Measurements from ENCODE around the gene CCDC157. TPM values are rescaled to one million over a fixed set of nuclear protein-coding genes. Genes with fewer than 3 reads are reported as not detected.
A peak's percentile ranks its signal among the peaks of the same experiment; 100 is the strongest.

The CCDC157 gene
- polyA plus RNA-seq, 3 donors, result 0.50 to 3.7 (median 0.54) TPM

- no peak for TF ChIP-seq CTCF (IDR thresholded peaks at IDR 0.05)
- no peaks in the 10 kb centered on the region for H3K27me3 ChIP-seq (ENCODE audit: control insufficient read depth in 2 of 2, insufficient read depth in 2 of 2, low read length in 2 of 2)
- peaks cover 88% of the 10 kb centered on the region for H3K79me2 ChIP-seq (ENCODE audit: insufficient read depth, low read length)
- no peak overlapping the region for H3K4me2 ChIP-seq (replicated peaks; ENCODE audit: extremely low read depth, low read length, poor library complexity, severe bottlenecking)
- H3K9me3 Mint-ChIP-seq, result no peaks in the 10 kb centered on the region
- no peak overlapping the region for H3K4me3 ChIP-seq (replicated peaks in 1 of 3; ENCODE audit: low read depth in 2 of 3, low read length in 3 of 3)
- H2AFZ ChIP-seq (ENCODE audit: insufficient read depth, low read depth, low read length, poor library complexity, severe bottlenecking), result no peak overlapping the region
- intact Hi-C loops (cut with micrococcal nuclease), result loop anchor here in 1 of 2 donors (10.0 kb wide), 1 partner anchor 46 kb away; no protein-coding TSS in a partner anchor
- peak overlapping the region in 6 of 7 donors; percentile 6 to 54 (median 34) for H3K27ac Mint-ChIP-seq
- WGBS (ENCODE audit: insufficient coverage), result 97% methylated on average over 3 of the region's 3 CpGs
- H4K20me1 ChIP-seq (ENCODE audit: insufficient read depth, low read length), result peaks cover 98% of the 10 kb centered on the region
- H3K4me1 ChIP-seq (ENCODE audit: control insufficient read depth in 1 of 2, insufficient read depth in 2 of 2, low read length in 2 of 2), result peaks cover 19 to 21% of the 10 kb centered on the region in 2 donors
- no peaks in the 10 kb centered on the region for H3K9me3 ChIP-seq (replicated peaks in 1 of 2; ENCODE audit: control insufficient read depth in 1 of 2, insufficient read depth in 1 of 2, low read length in 2 of 2)
- H3K27ac ChIP-seq (ENCODE audit: low read depth in 1 of 2, low read length in 2 of 2), result no peak overlapping the region
- no peak overlapping the region for H3K4me3 Mint-ChIP-seq
- H3K4me1 Mint-ChIP-seq, result peaks cover 25% of the 10 kb centered on the region
- peaks cover 0 to 3% (median 0%) of the 10 kb centered on the region in 3 donors for H3K27me3 Mint-ChIP-seq (ENCODE audit: low read depth in 3 of 3)
- peaks cover 64 to 83% of the 10 kb centered on the region in 2 donors for H3K36me3 Mint-ChIP-seq
- peaks cover 69 to 78% of the 10 kb centered on the region in 2 donors for H3K36me3 ChIP-seq (replicated peaks in 1 of 2; ENCODE audit: control insufficient read depth in 1 of 2, insufficient read depth in 2 of 2, low read length in 2 of 2)
- H3K9ac ChIP-seq (ENCODE audit: insufficient read depth, low read length, poor library complexity, severe bottlenecking), result no peak overlapping the region
- DNase-seq, result no peak
Observed at GRCh38 chr22:30351226-30351625, 5.6 kb upstream of the CCDC157 start.

- Mint-ChIP-seq H3K27me3 (ENCODE audit: low read depth in 3 of 3) (peaks cover 0 to 15% (median 14%) of the 10 kb centered on the region in 3 donors), H3K4me3 (no peak overlapping the region), H3K4me1 (peaks cover 31% of the 10 kb centered on the region), H3K27ac (peak overlapping the region in 4 of 7 donors; percentile 29 to 89 (median 44)), H3K36me3 (peaks cover 40 to 49% of the 10 kb centered on the region in 2 donors), H3K9me3 (no peaks in the 10 kb centered on the region)
- TF ChIP-seq CTCF (IDR thresholded peaks at IDR 0.05), result no peak
- Histone ChIP-seq H3K4me2 (replicated peaks; ENCODE audit: extremely low read depth, low read length, poor library complexity, severe bottlenecking) (no peak overlapping the region), H4K20me1 (ENCODE audit: insufficient read depth, low read length) (peaks cover 65% of the 10 kb centered on the region), H3K4me3 (replicated peaks in 1 of 3; ENCODE audit: low read depth in 2 of 3, low read length in 3 of 3) (no peak overlapping the region), H3K9me3 (replicated peaks in 1 of 2; ENCODE audit: control insufficient read depth in 1 of 2, insufficient read depth in 1 of 2, low read length in 2 of 2) (no peaks in the 10 kb centered on the region), H3K79me2 (ENCODE audit: insufficient read depth, low read length) (peaks cover 68% of the 10 kb centered on the region), H3K9ac (ENCODE audit: insufficient read depth, low read length, poor library complexity, severe bottlenecking) (no peak overlapping the region), H3K27ac (ENCODE audit: low read depth in 1 of 2, low read length in 2 of 2) (peak overlapping the region in 1 of 2 donors; percentile 44), H3K36me3 (replicated peaks in 1 of 2; ENCODE audit: control insufficient read depth in 1 of 2, insufficient read depth in 2 of 2, low read length in 2 of 2) (peaks cover 39 to 44% of the 10 kb centered on the region in 2 donors), H3K4me1 (ENCODE audit: control insufficient read depth in 1 of 2, insufficient read depth in 2 of 2, low read length in 2 of 2) (peaks cover 25 to 28% of the 10 kb centered on the region in 2 donors), H2AFZ (ENCODE audit: insufficient read depth, low read depth, low read length, poor library complexity, severe bottlenecking) (no peak overlapping the region), H3K27me3 (ENCODE audit: control insufficient read depth in 2 of 2, insufficient read depth in 2 of 2, low read length in 2 of 2) (peaks cover 0 to 3% of the 10 kb centered on the region in 2 donors)
- WGBS (ENCODE audit: insufficient coverage), result no CpG with 5 or more reads among the region's 5 CpGs
- no peak for DNase-seq
- intact Hi-C loops (cut with micrococcal nuclease), result loop anchor here in 1 of 2 donors (10.0 kb wide), 1 partner anchor 50 kb away; no protein-coding TSS in a partner anchor
Observed at GRCh38 chr22:30354644-30355043, 2.2 kb upstream of the CCDC157 start.
